ENCODE data around the gene ERGIC1. TPM values are rescaled to one million over a fixed set of nuclear protein-coding genes. Genes with fewer than 3 reads are reported as not detected.

Gene ERGIC1
- total and polyA plus RNA-seq, 4 experiments from 2014 or later, result 10.6 to 51.0 (median 32.3) TPM

DNA sequence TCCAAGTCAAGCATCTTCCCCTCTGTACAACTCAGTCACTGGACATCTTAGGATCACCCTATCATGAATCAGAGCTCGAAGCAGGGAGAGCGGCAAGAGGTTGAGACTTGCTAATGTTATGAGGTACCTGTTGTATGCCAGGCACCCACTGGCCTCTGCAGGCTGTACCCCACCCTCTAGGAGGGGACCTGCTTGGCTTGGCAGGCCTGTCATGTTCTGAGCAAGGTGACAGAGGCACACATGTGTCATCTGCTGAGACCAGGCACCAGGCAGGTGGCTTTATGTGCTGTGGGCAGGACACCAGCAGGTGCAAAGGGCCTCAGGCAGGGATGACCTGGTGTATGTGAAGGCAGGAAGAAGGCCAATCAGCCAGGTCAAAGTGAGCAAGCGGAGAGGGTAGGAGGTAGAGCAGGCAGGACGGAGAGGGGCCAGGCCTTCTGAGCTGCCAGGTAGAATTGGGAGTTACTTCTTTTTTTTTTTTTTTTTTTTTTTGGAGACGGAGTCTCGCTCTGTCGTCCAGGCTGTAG lies 64.9 kb downstream of the ERGIC1 start:
- Histone ChIP-seq H3K36me3 (ENCODE audit: insufficient read depth, low read length) (peaks cover 5% of the 10 kb centered on the region), H3K27ac (ENCODE audit: low read depth, low read length) (no peak overlapping the region), H3K4me1 (ENCODE audit: insufficient read depth, low read length) (peaks cover 5% of the 10 kb centered on the region), H3K4me3 (ENCODE audit: low read length in 2 of 2) (no peak overlapping the region), H3K27me3 (ENCODE audit: insufficient read depth, low read length) (no peaks in the 10 kb centered on the region), H3K9me3 (ENCODE audit: control insufficient read depth in 1 of 2, low read length in 2 of 2) (no peaks in the 10 kb centered on the region)
- peak overlapping the region in 1 of 7 donors; percentile 18 for H3K27ac Mint-ChIP-seq
- no peaks in the 10 kb centered on the region for H3K27me3 Mint-ChIP-seq
- peaks cover 22 to 37% of the 10 kb centered on the region in 2 donors for H3K36me3 Mint-ChIP-seq
- H3K4me1 Mint-ChIP-seq, result peaks cover 1 to 25% (median 7%) of the 10 kb centered on the region in 4 donors
- ChIA-PET POLR2A (ENCODE audit: partially characterized antibody) (interaction anchor here (1.5 kb wide), 1 partner anchor 127 kb away, joined by 7 read pairs; no protein-coding TSS in a partner anchor), CTCF (ENCODE audit: partially characterized antibody) (interaction anchor here (2.3 to 2.7 kb wide), 2 partner anchors 33 to 182 kb away, joined by 5 to 11 read pairs; no protein-coding TSS in a partner anchor)
- H3K9me3 Mint-ChIP-seq, result no peaks in the 10 kb centered on the region
- intact Hi-C loops (cut with micrococcal nuclease), result no loop called here
- H3K4me3 Mint-ChIP-seq, result no peak overlapping the region
- no peak for DNase-seq

DNA sequence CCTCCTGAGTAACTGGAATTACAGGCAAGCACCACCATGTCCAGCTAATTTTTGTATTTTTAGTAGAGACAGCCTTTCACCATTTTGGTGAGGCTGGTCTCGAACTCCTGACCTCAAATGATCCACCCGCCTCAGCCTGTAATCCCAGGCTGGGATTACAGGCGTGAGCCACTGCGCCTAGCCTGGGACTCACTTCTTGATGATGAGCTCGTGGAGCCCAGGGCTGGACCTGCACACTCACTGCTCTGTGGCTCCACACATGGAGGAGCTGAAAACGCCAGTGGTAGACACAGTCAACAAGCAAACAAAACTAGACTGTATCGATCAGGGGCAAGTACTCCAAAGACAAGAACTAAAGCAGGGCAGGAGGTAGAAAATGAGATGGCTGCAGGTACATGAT lies 65.4 kb downstream of the ERGIC1 start:
- Histone ChIP-seq H3K27ac (ENCODE audit: low read depth, low read length) (no peak overlapping the region), H3K4me3 (ENCODE audit: low read length in 2 of 2) (no peak overlapping the region), H3K4me1 (ENCODE audit: insufficient read depth, low read length) (peaks cover 5% of the 10 kb centered on the region), H3K36me3 (ENCODE audit: insufficient read depth, low read length) (peaks cover 5% of the 10 kb centered on the region), H3K9me3 (ENCODE audit: control insufficient read depth in 1 of 2, low read length in 2 of 2) (no peaks in the 10 kb centered on the region), H3K27me3 (ENCODE audit: insufficient read depth, low read length) (no peaks in the 10 kb centered on the region)
- H3K4me3 Mint-ChIP-seq, result no peak overlapping the region
- H3K9me3 Mint-ChIP-seq, result no peaks in the 10 kb centered on the region
- H3K36me3 Mint-ChIP-seq, result peaks cover 22 to 37% of the 10 kb centered on the region in 2 donors
- peaks cover 1 to 25% (median 7%) of the 10 kb centered on the region in 4 donors for H3K4me1 Mint-ChIP-seq
- no peaks in the 10 kb centered on the region for H3K27me3 Mint-ChIP-seq
- ChIA-PET POLR2A (ENCODE audit: partially characterized antibody) (interaction anchor here (1.5 kb wide), 1 partner anchor 127 kb away, joined by 7 read pairs; no protein-coding TSS in a partner anchor), CTCF (ENCODE audit: partially characterized antibody) (interaction anchor here (1.0 to 2.7 kb wide), 3 partner anchors 18 to 183 kb away, joined by 4 to 11 read pairs (median 5); no protein-coding TSS in a partner anchor)
- intact Hi-C loops (cut with micrococcal nuclease), result no loop called here
- peak overlapping the region in 2 of 7 donors; percentile 29 to 65 for H3K27ac Mint-ChIP-seq
- DNase-seq, result no peak

DNA sequence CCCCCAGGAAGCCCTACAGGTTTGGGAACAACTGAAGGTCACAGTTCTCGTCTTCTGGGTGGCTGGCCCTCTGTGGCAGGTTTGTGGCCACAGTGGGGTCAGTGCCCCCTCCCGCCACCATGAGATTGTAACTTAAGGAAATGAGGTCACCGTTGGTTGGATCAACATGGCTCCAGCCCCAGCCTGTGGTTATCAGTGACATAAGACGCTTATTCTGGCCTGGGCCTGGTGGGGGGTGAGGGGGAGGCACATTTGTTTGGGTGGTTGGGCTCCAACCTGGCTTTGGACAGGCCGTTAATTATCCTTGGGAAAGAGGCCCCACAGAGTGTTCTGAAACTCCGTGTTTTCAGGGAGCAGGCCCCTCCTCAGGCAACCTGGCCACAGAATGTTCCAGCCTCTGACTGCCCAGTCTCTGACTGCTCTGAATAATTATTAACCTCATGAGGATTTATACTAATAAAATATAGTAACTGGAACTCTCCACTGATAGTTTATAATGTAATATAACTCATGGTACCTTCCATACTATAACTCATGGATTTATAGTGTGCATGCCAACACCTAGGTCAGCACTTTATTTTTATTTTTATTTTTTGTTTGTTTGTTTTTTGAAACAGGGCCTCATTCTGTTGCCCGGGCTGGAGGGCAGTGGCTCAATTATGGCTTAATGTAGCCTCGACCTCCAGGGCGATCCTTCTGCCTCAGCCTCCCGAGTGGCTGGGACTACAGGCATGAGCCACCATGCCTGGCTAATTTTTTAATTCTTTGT lies 67.1 kb downstream of the ERGIC1 start:
- peaks cover 5% of the 10 kb centered on the region for H3K36me3 ChIP-seq (ENCODE audit: insufficient read depth, low read length)
- DNase-seq, result no peak
- ChIA-PET POLR2A (ENCODE audit: partially characterized antibody) (no interaction called here), CTCF (ENCODE audit: partially characterized antibody) (interaction anchor here (2.7 kb wide), 1 partner anchor 31 kb away, joined by 11 read pairs; no protein-coding TSS in a partner anchor)
- intact Hi-C loops (cut with micrococcal nuclease), result no loop called here
- no peak overlapping the region for H3K4me3 Mint-ChIP-seq
- H3K27ac ChIP-seq (ENCODE audit: low read depth, low read length), result no peak overlapping the region
- H3K4me3 ChIP-seq (ENCODE audit: low read length in 2 of 2), result no peak overlapping the region
- no peaks in the 10 kb centered on the region for H3K9me3 Mint-ChIP-seq
- H3K4me1 ChIP-seq (ENCODE audit: insufficient read depth, low read length), result peaks cover 5% of the 10 kb centered on the region
- peaks cover 17 to 37% of the 10 kb centered on the region in 2 donors for H3K36me3 Mint-ChIP-seq
- no peaks in the 10 kb centered on the region for H3K9me3 ChIP-seq (ENCODE audit: control insufficient read depth in 1 of 2, low read length in 2 of 2)
- no peaks in the 10 kb centered on the region for H3K27me3 ChIP-seq (ENCODE audit: insufficient read depth, low read length)
- peak overlapping the region in 2 of 7 donors; percentile 35 to 37 for H3K27ac Mint-ChIP-seq
- no peaks in the 10 kb centered on the region for H3K27me3 Mint-ChIP-seq
- peaks cover 1 to 20% (median 4%) of the 10 kb centered on the region in 4 donors for H3K4me1 Mint-ChIP-seq

DNA sequence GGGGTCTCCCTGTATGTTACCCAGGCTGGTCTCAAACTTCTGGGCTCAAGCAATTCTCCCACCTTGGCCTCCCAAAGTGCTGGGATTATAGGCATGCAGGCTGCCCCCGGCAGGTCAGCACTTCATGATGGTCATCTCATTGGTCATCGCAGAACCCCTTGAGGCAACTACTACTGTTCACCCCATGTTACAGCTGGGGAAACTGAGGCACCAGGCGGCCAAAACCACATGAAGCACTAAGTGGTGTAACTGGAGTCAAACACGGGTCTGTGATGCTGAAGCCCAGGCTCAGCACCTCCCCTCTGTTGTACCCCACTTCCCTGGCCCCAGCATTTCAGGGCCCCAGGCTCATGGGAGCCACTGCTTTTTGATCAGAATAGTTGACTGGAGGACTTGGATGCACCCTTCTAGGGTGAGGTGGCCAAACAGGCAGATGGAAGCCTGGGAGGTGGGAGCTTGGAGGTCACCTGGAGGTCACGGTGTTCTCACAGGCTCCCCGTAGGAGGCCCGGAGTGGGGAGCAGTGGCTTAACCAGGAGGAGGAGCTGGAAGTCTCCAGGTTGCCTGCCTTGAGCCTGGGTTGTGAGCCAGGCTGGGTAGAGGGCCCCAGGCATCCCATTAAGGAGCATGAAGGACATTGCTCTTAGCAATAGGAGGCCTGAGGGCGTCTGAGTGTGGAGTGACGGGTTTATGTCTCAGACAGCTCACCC lies 67.9 kb downstream of the ERGIC1 start:
- no peaks in the 10 kb centered on the region for H3K27me3 Mint-ChIP-seq
- Histone ChIP-seq H3K4me1 (ENCODE audit: insufficient read depth, low read length) (peaks cover 5% of the 10 kb centered on the region), H3K36me3 (ENCODE audit: insufficient read depth, low read length) (peaks cover 5% of the 10 kb centered on the region), H3K9me3 (ENCODE audit: control insufficient read depth in 1 of 2, low read length in 2 of 2) (no peaks in the 10 kb centered on the region), H3K27ac (ENCODE audit: low read depth, low read length) (no peak overlapping the region), H3K4me3 (ENCODE audit: low read length in 2 of 2) (no peak overlapping the region), H3K27me3 (ENCODE audit: insufficient read depth, low read length) (no peaks in the 10 kb centered on the region)
- peaks cover 1 to 15% (median 3%) of the 10 kb centered on the region in 4 donors for H3K4me1 Mint-ChIP-seq
- H3K9me3 Mint-ChIP-seq, result no peaks in the 10 kb centered on the region
- POLR2A ChIA-PET (ENCODE audit: partially characterized antibody), result no interaction called here
- intact Hi-C loops (cut with micrococcal nuclease), result no loop called here
- H3K4me3 Mint-ChIP-seq, result no peak overlapping the region
- H3K36me3 Mint-ChIP-seq, result peaks cover 17 to 35% of the 10 kb centered on the region in 2 donors
- peak overlapping the region in 1 of 7 donors; percentile 35 for H3K27ac Mint-ChIP-seq
- no peak for DNase-seq
- CTCF ChIA-PET (ENCODE audit: partially characterized antibody), result no interaction called here

DNA sequence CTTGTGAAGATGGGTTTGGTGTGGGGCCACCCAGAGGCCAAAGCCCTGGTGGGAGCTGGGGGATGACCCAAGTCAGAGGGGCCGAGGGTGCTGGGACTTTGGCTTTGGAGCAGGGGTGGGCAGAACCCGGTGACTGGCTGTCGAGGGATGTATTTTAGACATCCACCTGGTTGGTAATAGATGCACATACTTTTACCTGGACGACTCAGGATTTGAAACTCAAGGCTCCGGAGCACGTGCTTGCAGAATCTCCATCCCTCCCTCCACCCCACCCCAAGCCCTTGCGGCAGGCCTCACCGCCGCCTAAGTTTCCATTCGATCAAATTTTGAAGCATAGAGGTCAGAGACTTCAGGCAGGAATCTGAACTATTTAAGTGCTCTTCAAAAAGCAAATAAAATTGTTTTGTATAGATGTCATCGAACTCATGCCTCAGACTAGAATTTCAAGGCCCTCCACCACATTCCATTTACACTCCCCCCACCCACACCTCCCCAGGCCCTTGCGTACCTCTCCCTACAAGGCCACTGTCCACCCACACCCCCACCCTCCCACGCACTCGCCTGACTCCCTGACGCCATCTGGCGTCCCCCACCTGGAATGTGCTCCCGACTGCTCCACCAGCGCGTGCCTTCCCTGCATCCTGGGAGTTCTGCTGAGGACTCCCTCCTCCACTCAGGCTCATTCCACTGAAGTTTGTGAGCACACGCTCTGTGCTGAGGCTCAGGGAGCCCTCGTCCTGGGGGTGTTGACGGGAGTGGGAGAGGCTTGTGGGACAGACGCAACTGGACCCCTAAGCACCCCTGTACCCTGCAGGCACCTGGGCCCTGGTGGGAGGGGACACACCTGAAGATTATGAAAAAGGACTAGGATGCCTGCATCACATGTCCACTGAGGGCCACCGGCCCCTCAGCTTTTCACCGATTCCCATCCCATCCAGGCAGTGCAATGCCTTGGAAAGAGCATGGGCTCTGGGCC lies 68.7 kb downstream of the ERGIC1 start:
- CTCF ChIA-PET (ENCODE audit: partially characterized antibody), result no interaction called here
- no peak overlapping the region for H3K27ac Mint-ChIP-seq
- peaks cover 8 to 27% of the 10 kb centered on the region in 2 donors for H3K36me3 Mint-ChIP-seq
- no peak overlapping the region for H3K4me3 Mint-ChIP-seq
- DNase-seq, result no peak
- POLR2A ChIA-PET (ENCODE audit: partially characterized antibody), result interaction anchor here (1.4 kb wide), 1 partner anchor 138 kb away, joined by 3 read pairs; no protein-coding TSS in a partner anchor
- H3K27me3 Mint-ChIP-seq, result no peaks in the 10 kb centered on the region
- H3K9me3 Mint-ChIP-seq, result no peaks in the 10 kb centered on the region
- no peaks in the 10 kb centered on the region for H3K27me3 ChIP-seq (ENCODE audit: insufficient read depth, low read length)
- peaks cover under 1% of the 10 kb centered on the region for H3K4me1 ChIP-seq (ENCODE audit: insufficient read depth, low read length)
- H3K9me3 ChIP-seq (ENCODE audit: control insufficient read depth in 1 of 2, low read length in 2 of 2), result no peaks in the 10 kb centered on the region
- H3K27ac ChIP-seq (ENCODE audit: low read depth, low read length), result no peak overlapping the region
- H3K4me1 Mint-ChIP-seq, result peaks cover 1 to 7% (median 3%) of the 10 kb centered on the region in 4 donors
- intact Hi-C loops (cut with micrococcal nuclease), result no loop called here
- no peak overlapping the region for H3K4me3 ChIP-seq (ENCODE audit: low read length in 2 of 2)
- H3K36me3 ChIP-seq (ENCODE audit: insufficient read depth, low read length), result peaks cover 3% of the 10 kb centered on the region

DNA sequence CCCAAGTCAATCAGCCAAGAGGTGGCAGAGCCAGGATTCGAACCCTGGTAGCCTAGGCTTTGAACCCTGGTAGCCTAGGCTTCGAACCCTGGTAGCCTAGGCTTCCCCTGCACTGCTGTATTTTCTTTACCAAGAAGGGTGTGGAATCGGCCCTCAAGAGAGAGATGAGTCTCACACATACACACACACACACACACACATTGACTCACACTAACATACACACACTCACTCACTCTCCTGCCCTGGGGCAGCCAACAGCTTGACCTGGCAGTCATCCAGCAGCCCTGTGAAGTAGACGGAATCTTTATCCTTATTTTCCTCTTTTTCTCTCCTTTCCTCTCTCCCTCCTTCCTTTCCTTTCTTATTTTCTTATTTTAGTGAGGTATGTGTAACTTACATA lies 69.7 kb downstream of the ERGIC1 start:
- Histone ChIP-seq H3K4me1 (ENCODE audit: insufficient read depth, low read length) (no peaks in the 10 kb centered on the region), H3K36me3 (ENCODE audit: insufficient read depth, low read length) (no peaks in the 10 kb centered on the region), H3K4me3 (ENCODE audit: low read length in 2 of 2) (no peak overlapping the region), H3K9me3 (ENCODE audit: control insufficient read depth in 1 of 2, low read length in 2 of 2) (no peaks in the 10 kb centered on the region), H3K27ac (ENCODE audit: low read depth, low read length) (no peak overlapping the region), H3K27me3 (ENCODE audit: insufficient read depth, low read length) (no peaks in the 10 kb centered on the region)
- Mint-ChIP-seq H3K4me1 (peaks cover 0 to 2% (median under 1%) of the 10 kb centered on the region in 4 donors), H3K27ac (peak overlapping the region in 2 of 7 donors; percentile 1 to 2), H3K36me3 (peaks cover 6 to 22% of the 10 kb centered on the region in 2 donors), H3K27me3 (no peaks in the 10 kb centered on the region), H3K9me3 (no peaks in the 10 kb centered on the region), H3K4me3 (no peak overlapping the region)
- no peak for DNase-seq
- ChIA-PET CTCF (ENCODE audit: partially characterized antibody) (no interaction called here), POLR2A (ENCODE audit: partially characterized antibody) (interaction anchor here (1.4 kb wide), 1 partner anchor 139 kb away, joined by 3 read pairs; no protein-coding TSS in a partner anchor)
- intact Hi-C loops (cut with micrococcal nuclease), result no loop called here

Measured in CD4-positive, alpha-beta memory T cell (primary cell).